22Rv1 (cell line): ENCODE data around the gene SUCLG2.

ENCODE experiments used
- CTCF ChIP-seq: fragments of 450-650 bp; IDR thresholded peaks from 2 replicates; pipeline ENCODE4 v1.5.1; 2017; ENCODE audit warnings: mild to moderate bottlenecking
- ZFX ChIP-seq: fragments of 450-650 bp; IDR thresholded peaks from 2 replicates; pipeline ENCODE4 v1.6.1; 2017; ENCODE audit warnings: antibody characterized with exemption, borderline replicate concordance

- no peak for TF ChIP-seq CTCF
- TF ChIP-seq ZFX: no peak
Measured at GRCh38 chr3:67661089-67661488, 6.7 kb upstream of the SUCLG2 start.
